ENCODE measurements around the gene ENTPD6.

DNA sequence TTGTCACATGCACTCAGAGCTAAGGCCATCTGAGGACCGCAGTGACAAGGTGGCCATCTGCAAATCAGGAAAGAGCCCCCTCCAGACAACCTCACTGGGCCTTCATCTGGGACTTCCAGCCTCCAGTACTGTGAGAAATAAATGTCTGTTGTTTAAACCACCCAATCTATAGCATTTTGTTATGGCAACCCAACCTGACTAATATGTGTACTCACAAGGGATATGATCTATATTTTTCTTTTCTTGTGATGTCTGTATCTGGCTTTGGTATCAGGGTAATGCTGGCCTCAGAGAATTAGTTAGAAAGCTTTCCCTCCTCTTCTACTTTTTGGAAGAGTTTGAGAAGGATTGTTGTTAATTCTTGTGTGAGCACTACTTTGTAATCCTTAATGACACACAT lies 37.5 kb upstream of the ENTPD6 start:
- TF ChIP-seq, protein P1, sequence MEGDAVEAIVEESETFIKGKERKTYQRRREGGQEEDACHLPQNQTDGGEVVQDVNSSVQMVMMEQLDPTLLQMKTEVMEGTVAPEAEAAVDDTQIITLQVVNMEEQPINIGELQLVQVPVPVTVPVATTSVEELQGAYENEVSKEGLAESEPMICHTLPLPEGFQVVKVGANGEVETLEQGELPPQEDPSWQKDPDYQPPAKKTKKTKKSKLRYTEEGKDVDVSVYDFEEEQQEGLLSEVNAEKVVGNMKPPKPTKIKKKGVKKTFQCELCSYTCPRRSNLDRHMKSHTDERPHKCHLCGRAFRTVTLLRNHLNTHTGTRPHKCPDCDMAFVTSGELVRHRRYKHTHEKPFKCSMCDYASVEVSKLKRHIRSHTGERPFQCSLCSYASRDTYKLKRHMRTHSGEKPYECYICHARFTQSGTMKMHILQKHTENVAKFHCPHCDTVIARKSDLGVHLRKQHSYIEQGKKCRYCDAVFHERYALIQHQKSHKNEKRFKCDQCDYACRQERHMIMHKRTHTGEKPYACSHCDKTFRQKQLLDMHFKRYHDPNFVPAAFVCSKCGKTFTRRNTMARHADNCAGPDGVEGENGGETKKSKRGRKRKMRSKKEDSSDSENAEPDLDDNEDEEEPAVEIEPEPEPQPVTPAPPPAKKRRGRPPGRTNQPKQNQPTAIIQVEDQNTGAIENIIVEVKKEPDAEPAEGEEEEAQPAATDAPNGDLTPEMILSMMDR (conservative IDR thresholded peaks at IDR 0.05; ENCODE audit: low read depth, low read length): no peak
- TF ChIP-seq EZH2phosphoT487 (IDR thresholded peaks at IDR 0.05; ENCODE audit: borderline replicate concordance, low read length): no peak
